Keratinocyte (primary cell): ENCODE results near the gene NXNL1. TPM values are rescaled to one million over a fixed set of nuclear protein-coding genes. Genes with fewer than 3 reads are reported as not detected.

Experiments used
- DNase-seq: peaks from one replicate; pipeline ENCODE4 v3.0.0-alpha.2; 2011; ENCODE audit warnings: low read depth, missing footprints, low spot score
- FAIRE-seq: peaks from 2 replicates; lab custom pipeline; 2011; peaks lifted over from hg19 to GRCh38; lab: Jason Lieb, UNC
- H2AFZ ChIP-seq: 2 replicates; pipeline ENCODE4 v1.6.0; 2012; ENCODE audit warnings: low read length, control low read depth, inconsistent platforms; ENCODE audit not compliant: control insufficient read depth
- H3K27ac ChIP-seq: 2 replicates; pipeline ENCODE4 v1.5.1; 2011; ENCODE audit warnings: low read length; ENCODE audit not compliant: control insufficient read depth, insufficient read depth
- H3K27me3 ChIP-seq: 3 replicates; pipeline ENCODE4 v1.6.0; 2011; ENCODE audit warnings: low read length; ENCODE audit not compliant: control insufficient read depth, insufficient read depth; ENCODE audit errors: extremely low read depth
- H3K36me3 ChIP-seq, 2 experiments: 2 replicates in 1 of 2; 3 replicates in 1 of 2; pipeline ENCODE4 v1.5.1; 2011; ENCODE audit warnings: low read length in 2 of 2, mild to moderate bottlenecking in 1 of 2; ENCODE audit not compliant: control insufficient read depth in 2 of 2, insufficient read depth in 2 of 2; ENCODE audit errors: extremely low read depth in 1 of 2
- H3K4me1 ChIP-seq: 3 replicates; pipeline ENCODE4 v1.5.1; 2011; ENCODE audit warnings: low read length; ENCODE audit not compliant: control insufficient read depth, insufficient read depth; ENCODE audit errors: extremely low read depth
- H3K4me2 ChIP-seq: 3 replicates; pipeline ENCODE4 v1.6.0; 2011; ENCODE audit warnings: low read depth, low read length; ENCODE audit not compliant: control insufficient read depth, insufficient read depth; ENCODE audit errors: extremely low read depth
- H3K4me3 ChIP-seq, 3 experiments: fragments of 200-600 bp in 1 of 3; sonication (generic) in 1 of 3; 2 replicates in 2 of 3; 3 replicates in 1 of 3; pipeline ENCODE4 v1.5.1; 2011 to 2016; ENCODE audit warnings: low read length in 3 of 3, mild to moderate bottlenecking in 3 of 3, control low read depth in 2 of 3, inconsistent platforms in 1 of 3, low read depth in 1 of 3, mixed read lengths in 1 of 3, mixed run types in 1 of 3, moderate library complexity in 1 of 3; ENCODE audit not compliant: control insufficient read depth in 2 of 3, insufficient read depth in 2 of 3; ENCODE audit errors: extremely low read depth in 1 of 3
- H3K79me2 ChIP-seq: 2 replicates; pipeline ENCODE4 v1.6.0; 2012; ENCODE audit warnings: low read length; ENCODE audit not compliant: control insufficient read depth, insufficient read depth
- H3K9ac ChIP-seq: 3 replicates; pipeline ENCODE4 v1.6.0; 2011; ENCODE audit warnings: low read length; ENCODE audit not compliant: control insufficient read depth, insufficient read depth; ENCODE audit errors: extremely low read depth
- H3K9me1 ChIP-seq: 3 replicates; pipeline ENCODE4 v1.6.0; 2011; ENCODE audit warnings: low read length; ENCODE audit not compliant: control insufficient read depth, insufficient read depth; ENCODE audit errors: extremely low read depth
- H3K9me3 ChIP-seq: 2 replicates; pipeline ENCODE4 v1.5.1; 2012; ENCODE audit warnings: low read depth, low read length; ENCODE audit not compliant: control insufficient read depth
- H4K20me1 ChIP-seq: 3 replicates; pipeline ENCODE4 v1.6.0; 2011; ENCODE audit warnings: low read length; ENCODE audit not compliant: control insufficient read depth, insufficient read depth; ENCODE audit errors: extremely low read depth
- CTCF ChIP-seq, 3 experiments: IDR thresholded peaks in 1 of 3; conservative IDR thresholded peaks in 1 of 3; optimal IDR thresholded peaks in 1 of 3; 2 replicates in 2 of 3; 3 replicates in 1 of 3; pipeline versions ENCODE3 to v1.5.1; 2011; ENCODE audit warnings: low read length in 3 of 3, mild to moderate bottlenecking in 3 of 3, moderate library complexity in 2 of 3, control low read depth in 1 of 3, inconsistent platforms in 1 of 3; ENCODE audit not compliant: insufficient read depth in 2 of 3; ENCODE audit errors: extremely low read depth in 1 of 3
- EZH2 ChIP-seq: IDR thresholded peaks from one replicate; pipeline ENCODE4 v1.6.1; 2012; ENCODE audit warnings: inconsistent platforms, mild to moderate bottlenecking, low read length, moderate library complexity
- dilution Hi-C: fragments of 300-500 bp; cut with MboI; formaldehyde crosslinking; loops from one replicate; pipeline ENCODE4 v1.7.0; 2020; ENCODE audit warnings: low sequenced_read_pairs; ENCODE audit not compliant: extremely low pct_ligation_motif_present
- polyA plus RNA-seq, 5 experiments: library from polyadenylated mRNA; depleted of rRNA in 3 of 5; stranded (reverse) in 3 of 5; stranded (forward) in 1 of 5; unstranded in 1 of 5; fragments of >200 nt; gene quantifications; 1 replicate in 1 of 5; 2 replicates in 3 of 5; 3 replicates in 1 of 5; pipeline versions ENCODE4 v1.2.1 to v1.2.3, GENCODE V29; 2011 to 2012; ENCODE audit warnings: missing spikeins in 2 of 5, low read depth in 1 of 5, low replicate concordance in 1 of 5

NXNL1 gene
- polyA plus RNA-seq, 1 donor (not counting 4 experiments of a cell fraction or from before 2014, with no cell fraction given), result not detected

- H3K4me1 ChIP-seq, result peaks cover 26% of the 10 kb centered on the region
- FAIRE-seq (peak; percentile 26), DNase-seq (peak; percentile 79)
- H3K9me1 ChIP-seq, result no peaks in the 10 kb centered on the region
- H2AFZ ChIP-seq, result peak overlapping the region; percentile 89
- H3K9ac ChIP-seq, result peak overlapping the region; percentile 83
- H3K36me3 ChIP-seq, result no peaks in the 10 kb centered on the region
- dilution Hi-C loops, result no loop called here
- peaks cover 14% of the 10 kb centered on the region for H3K79me2 ChIP-seq
- TF ChIP-seq CTCF (optimal IDR thresholded peaks at IDR 0.05 in 1 of 3, IDR thresholded peaks at IDR 0.05 in 1 of 3, conservative IDR thresholded peaks at IDR 0.05 in 1 of 3; ENCODE audit: extremely low read depth in 1 of 3, insufficient read depth in 2 of 3, low read length in 3 of 3) (no peak), EZH2 (no peak)
- H3K27me3 ChIP-seq, result no peaks in the 10 kb centered on the region
- peak overlapping the region; percentile 90 for H3K27ac ChIP-seq
- no peaks in the 10 kb centered on the region for H4K20me1 ChIP-seq
- H3K4me3 ChIP-seq, result peak overlapping the region; percentile 66 to 74 (median 67)
- no peaks in the 10 kb centered on the region for H3K9me3 ChIP-seq
- peak overlapping the region; percentile 96 for H3K4me2 ChIP-seq
Measured at GRCh38 chr19:17469092-17469480, 8.4 kb upstream of the NXNL1 start.

- peak overlapping the region; percentile 89 for H2AFZ ChIP-seq
- H3K27me3 ChIP-seq, result no peaks in the 10 kb centered on the region
- no peaks in the 10 kb centered on the region for H3K9me1 ChIP-seq
- DNase-seq (peak; percentile 40), FAIRE-seq (no peak)
- peaks cover 26% of the 10 kb centered on the region for H3K4me1 ChIP-seq
- peaks cover 13% of the 10 kb centered on the region for H3K79me2 ChIP-seq
- no peaks in the 10 kb centered on the region for H4K20me1 ChIP-seq
- no peaks in the 10 kb centered on the region for H3K9me3 ChIP-seq
- TF ChIP-seq CTCF (optimal IDR thresholded peaks at IDR 0.05 in 1 of 3, IDR thresholded peaks at IDR 0.05 in 1 of 3, conservative IDR thresholded peaks at IDR 0.05 in 1 of 3; ENCODE audit: extremely low read depth in 1 of 3, insufficient read depth in 2 of 3, low read length in 3 of 3) (no peak), EZH2 (no peak)
- dilution Hi-C loops, result no loop called here
- peak overlapping the region; percentile 96 for H3K4me2 ChIP-seq
- H3K27ac ChIP-seq, result peak overlapping the region; percentile 90
- no peaks in the 10 kb centered on the region for H3K36me3 ChIP-seq
- peak overlapping the region; percentile 83 for H3K9ac ChIP-seq
- peak overlapping the region; percentile 66 to 74 (median 67) for H3K4me3 ChIP-seq
Measured at GRCh38 chr19:17468302-17469091, 7.8 kb upstream of the NXNL1 start.
